AG04450 (cell line): ENCODE results near the gene DCAF5. TPM values are rescaled to one million over a fixed set of nuclear protein-coding genes. Genes with fewer than 3 reads are reported as not detected.

ENCODE experiments used
- CTCF ChIA-PET: fragments of 300-600, 350-600 bp; formaldehyde crosslinking; extraction: SDS; loops from one replicate; lab custom pipeline; 2022; ENCODE audit warnings: antibody characterized with exemption, inconsistent platforms; lab: Charles Lee
- POLR2A ChIA-PET: fragments of 350-600 bp; formaldehyde crosslinking; extraction: SDS; loops from one replicate; lab custom pipeline; 2021; ENCODE audit warnings: antibody characterized with exemption, inconsistent platforms; lab: Yijun Ruan, JAX
- DNase-seq: peaks from one replicate; pipeline ENCODE4 v3.0.0-alpha.2; 2011; ENCODE audit warnings: low read depth, low spot score
- H3K27ac ChIP-seq: one replicate; pipeline ENCODE4 v1.5.1; 2012; ENCODE audit warnings: low read depth, low read length, control low read depth
- H3K27me3 ChIP-seq: one replicate; pipeline ENCODE4 v1.6.0; 2012; ENCODE audit warnings: low read length; ENCODE audit not compliant: control insufficient read depth, insufficient read depth
- H3K4me3 ChIP-seq: 2 replicates; pipeline ENCODE4 v1.5.1; 2011; ENCODE audit warnings: mild to moderate bottlenecking, low read depth, low read length, control low read depth
- H3K9me3 ChIP-seq: 2 replicates; pipeline ENCODE4 v1.5.1; 2012; ENCODE audit warnings: low read length; ENCODE audit not compliant: control insufficient read depth, insufficient read depth
- polyA plus RNA-seq: library from polyadenylated mRNA; depleted of rRNA; stranded (reverse); fragments of >200 nt; gene quantifications from 2 replicates; pipeline ENCODE4 v1.2.3, GENCODE V29; 2011
- TF ChIP-seq, protein P1 (sequence below): IDR thresholded peaks from 2 replicates; pipeline ENCODE4 v1.5.1; 2011; ENCODE audit warnings: low read depth, low read length, control low read depth, inconsistent platforms

Gene DCAF5
- polyA plus RNA-seq, 1 experiment, result 32.4 TPM

- TF ChIP-seq, protein P1, sequence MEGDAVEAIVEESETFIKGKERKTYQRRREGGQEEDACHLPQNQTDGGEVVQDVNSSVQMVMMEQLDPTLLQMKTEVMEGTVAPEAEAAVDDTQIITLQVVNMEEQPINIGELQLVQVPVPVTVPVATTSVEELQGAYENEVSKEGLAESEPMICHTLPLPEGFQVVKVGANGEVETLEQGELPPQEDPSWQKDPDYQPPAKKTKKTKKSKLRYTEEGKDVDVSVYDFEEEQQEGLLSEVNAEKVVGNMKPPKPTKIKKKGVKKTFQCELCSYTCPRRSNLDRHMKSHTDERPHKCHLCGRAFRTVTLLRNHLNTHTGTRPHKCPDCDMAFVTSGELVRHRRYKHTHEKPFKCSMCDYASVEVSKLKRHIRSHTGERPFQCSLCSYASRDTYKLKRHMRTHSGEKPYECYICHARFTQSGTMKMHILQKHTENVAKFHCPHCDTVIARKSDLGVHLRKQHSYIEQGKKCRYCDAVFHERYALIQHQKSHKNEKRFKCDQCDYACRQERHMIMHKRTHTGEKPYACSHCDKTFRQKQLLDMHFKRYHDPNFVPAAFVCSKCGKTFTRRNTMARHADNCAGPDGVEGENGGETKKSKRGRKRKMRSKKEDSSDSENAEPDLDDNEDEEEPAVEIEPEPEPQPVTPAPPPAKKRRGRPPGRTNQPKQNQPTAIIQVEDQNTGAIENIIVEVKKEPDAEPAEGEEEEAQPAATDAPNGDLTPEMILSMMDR, result peak; percentile 40
- Histone ChIP-seq H3K27me3 (no peaks in the 10 kb centered on the region), H3K9me3 (no peaks in the 10 kb centered on the region; the same call in 1 of the 2 replicates), H3K4me3 (peak overlapping the region; percentile 88), H3K27ac (peak overlapping the region; percentile 81)
- DNase-seq, result no peak
- ChIA-PET CTCF (interaction anchor here (0.6 to 3.8 kb wide), 11 partner anchors 8 to 307 kb away, joined by 3 to 20 read pairs (median 3); no protein-coding TSS in a partner anchor), POLR2A (interaction anchor here (0.5 to 1.1 kb wide), 6 partner anchors 22 to 347 kb away, joined by 3 read pairs; no protein-coding TSS in a partner anchor)
Observed at GRCh38 chr14:69151458-69152180, 1.3 kb downstream of the DCAF5 start.

DNA sequence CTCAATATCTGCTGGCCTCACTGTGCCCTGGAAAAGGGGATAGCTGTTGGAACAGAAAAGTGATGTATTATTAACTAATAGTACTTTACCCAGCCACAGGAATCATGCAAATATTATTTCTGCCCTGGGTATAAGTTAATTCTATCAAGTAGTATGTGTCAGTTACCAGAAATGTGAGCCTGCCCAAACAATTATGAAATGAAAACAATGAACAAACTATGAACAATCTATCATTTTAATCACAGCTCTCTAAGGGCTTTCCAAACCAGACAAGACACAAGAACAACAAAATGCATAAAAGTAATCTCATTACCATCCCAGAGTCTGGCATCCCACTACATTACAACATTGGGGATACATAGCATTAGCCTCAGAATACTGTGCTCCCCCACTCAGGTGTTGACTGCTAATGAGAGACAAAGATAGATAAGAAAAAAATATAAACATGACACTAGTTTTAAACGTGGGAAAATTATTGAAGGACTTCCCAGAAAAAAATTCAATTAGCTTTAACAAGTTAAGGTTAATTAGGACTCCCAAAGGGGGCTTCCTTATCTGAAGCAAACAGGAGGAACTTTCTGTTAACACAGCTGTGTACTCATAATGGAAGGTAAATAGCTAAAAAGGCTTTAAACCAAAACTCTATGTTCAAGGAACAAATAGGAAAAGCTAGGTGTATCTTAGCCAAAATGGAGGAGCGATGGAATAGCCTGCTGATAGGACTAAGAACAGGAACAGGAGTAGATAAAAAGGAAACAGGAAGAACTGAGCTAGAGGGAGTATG is 3.3 kb downstream of the DCAF5 start:
- Histone ChIP-seq H3K27ac (no peak overlapping the region), H3K9me3 (no peaks in the 10 kb centered on the region; the same call in 1 of the 2 replicates), H3K4me3 (no peak overlapping the region), H3K27me3 (no peaks in the 10 kb centered on the region)
- DNase-seq, result no peak
- ChIA-PET CTCF (interaction anchor here (1.6 to 3.8 kb wide), 3 partner anchors 17 to 386 kb away, joined by 3 to 20 read pairs (median 17); no protein-coding TSS in a partner anchor), POLR2A (no interaction called here)
- TF ChIP-seq, protein P1, result no peak

GRCh38 chr14:69142101-69142500 is 10.8 kb downstream of the DCAF5 start:
- no peak for DNase-seq
- Histone ChIP-seq H3K27ac (no peak overlapping the region), H3K4me3 (no peak overlapping the region), H3K9me3 (no peaks in the 10 kb centered on the region), H3K27me3 (no peaks in the 10 kb centered on the region)
- CTCF ChIA-PET, result interaction anchor here (3.5 kb wide), 1 partner anchor 13 kb away, joined by 20 read pairs; no protein-coding TSS in a partner anchor
- TF ChIP-seq, protein P1, result no peak
- POLR2A ChIA-PET, result no interaction called here

GRCh38 chr14:69141550-69141949 is 11.4 kb downstream of the DCAF5 start:
- TF ChIP-seq, protein P1, result no peak
- CTCF ChIA-PET, result interaction anchor here (3.5 kb wide), 1 partner anchor 12 kb away, joined by 20 read pairs; no protein-coding TSS in a partner anchor
- POLR2A ChIA-PET, result no interaction called here
- Histone ChIP-seq H3K27ac (no peak overlapping the region), H3K27me3 (no peaks in the 10 kb centered on the region), H3K4me3 (no peak overlapping the region), H3K9me3 (no peaks in the 10 kb centered on the region)
- no peak for DNase-seq
